Mesodermal cell (in vitro differentiated cells): ENCODE results near the gene DOCK2.

Experiments used
- H3K27ac ChIP-seq: 2 replicates; pipeline ENCODE4 v1.7.0; 2013; ENCODE audit warnings: mild to moderate bottlenecking, low read depth, low read length, moderate library complexity; ENCODE audit not compliant: severe bottlenecking
- H3K36me3 ChIP-seq: 2 replicates; pipeline ENCODE4 v1.7.1; 2013; ENCODE audit warnings: mild to moderate bottlenecking, low read length, moderate library complexity; ENCODE audit not compliant: control insufficient read depth, insufficient read depth
- H3K4me1 ChIP-seq: one replicate; pipeline ENCODE4 v1.7.1; 2013; ENCODE audit warnings: mild to moderate bottlenecking, low read length; ENCODE audit not compliant: insufficient read depth, control insufficient read depth, poor library complexity, severe bottlenecking
- H3K4me3 ChIP-seq: 2 replicates; pipeline ENCODE4 v1.7.0; 2013; ENCODE audit warnings: low read length, control low read depth, mild to moderate bottlenecking; ENCODE audit not compliant: insufficient read depth, poor library complexity, severe bottlenecking; ENCODE audit errors: extremely low read depth
- H3K9me3 ChIP-seq: 2 replicates; pipeline ENCODE4 v1.7.1; 2013; ENCODE audit warnings: mild to moderate bottlenecking, low read length, moderate library complexity; ENCODE audit not compliant: control insufficient read depth
- WGBS, 2 experiments: methylation state at CpG; one replicate each; pipeline ENCODE4 v1.1.5; 2013; ENCODE audit warnings: missing lambda C conversion rate in 2 of 2; ENCODE audit not compliant: insufficient coverage in 2 of 2; 5-methylcytosine and 5-hydroxymethylcytosine counted together

The DOCK2 gene

DNA sequence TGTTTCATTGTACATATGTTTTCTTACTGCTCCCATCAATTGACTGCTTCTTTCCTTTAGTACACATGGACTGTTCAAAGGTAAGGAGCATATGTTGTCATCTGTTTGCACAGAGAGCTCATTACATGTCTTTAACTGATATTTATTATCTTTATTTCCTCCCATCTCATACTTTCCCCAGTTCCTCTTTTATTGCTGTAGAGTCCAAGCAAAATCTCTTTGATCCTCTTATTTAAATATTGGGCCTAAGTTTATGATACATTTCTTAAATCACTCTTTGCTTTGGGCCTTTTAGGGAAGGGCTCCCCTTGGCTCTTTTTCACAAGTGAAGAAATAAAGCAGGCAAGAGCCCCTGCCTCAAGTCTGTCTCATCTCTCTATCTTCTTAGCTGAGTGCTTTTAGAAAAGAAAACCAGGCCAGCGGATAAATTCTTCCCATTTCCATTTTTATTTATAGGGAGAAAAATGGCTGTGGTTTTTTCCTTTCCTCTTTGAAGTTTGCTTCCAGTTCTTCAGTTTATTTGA is 152.4 kb downstream of the DOCK2 start:
- no CpG with 5 or more reads among the region's 1 CpG for WGBS, 2 experiments
- H3K4me3 ChIP-seq: no peak overlapping the region
- no peak overlapping the region for H3K27ac ChIP-seq
- no peaks in the 10 kb centered on the region for H3K9me3 ChIP-seq
- H3K4me1 ChIP-seq: peaks cover 13% of the 10 kb centered on the region
- H3K36me3 ChIP-seq: no peaks in the 10 kb centered on the region

DNA sequence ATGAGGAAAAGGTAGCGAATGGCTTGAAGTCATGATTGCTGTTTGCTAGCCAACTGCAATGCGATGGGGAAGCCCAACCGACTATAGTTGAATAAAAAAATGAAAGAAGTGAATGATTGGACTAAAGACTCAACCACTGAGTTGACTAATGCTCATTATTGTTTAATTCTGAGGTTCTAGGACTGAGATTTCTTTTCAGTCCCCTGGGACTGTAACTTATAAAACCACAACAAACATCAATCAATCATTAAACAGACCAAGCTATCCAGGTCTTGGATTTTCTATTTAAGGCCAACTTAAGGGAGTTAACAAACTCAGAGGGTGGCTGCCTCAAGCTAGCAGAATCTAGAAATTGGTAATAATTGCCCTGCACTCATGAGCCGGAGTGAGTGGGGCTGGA is 154.2 kb downstream of the DOCK2 start:
- no peaks in the 10 kb centered on the region for H3K36me3 ChIP-seq
- no peak overlapping the region for H3K4me3 ChIP-seq
- no peaks in the 10 kb centered on the region for H3K9me3 ChIP-seq
- peaks cover 11% of the 10 kb centered on the region for H3K4me1 ChIP-seq
- 83 to 92% methylated on average over 2 to 4 of the region's 4 CpGs for WGBS, 2 experiments
- H3K27ac ChIP-seq: no peak overlapping the region

GRCh38 chr5:169795338-169795737 is 158.3 kb downstream of the DOCK2 start:
- WGBS, 2 experiments: 94 to 99% methylated on average over 8 to 9 of the region's 9 CpGs
- Histone ChIP-seq H3K4me1 (no peaks in the 10 kb centered on the region), H3K4me3 (no peak overlapping the region), H3K27ac (no peak overlapping the region), H3K36me3 (no peaks in the 10 kb centered on the region), H3K9me3 (no peaks in the 10 kb centered on the region)

DNA sequence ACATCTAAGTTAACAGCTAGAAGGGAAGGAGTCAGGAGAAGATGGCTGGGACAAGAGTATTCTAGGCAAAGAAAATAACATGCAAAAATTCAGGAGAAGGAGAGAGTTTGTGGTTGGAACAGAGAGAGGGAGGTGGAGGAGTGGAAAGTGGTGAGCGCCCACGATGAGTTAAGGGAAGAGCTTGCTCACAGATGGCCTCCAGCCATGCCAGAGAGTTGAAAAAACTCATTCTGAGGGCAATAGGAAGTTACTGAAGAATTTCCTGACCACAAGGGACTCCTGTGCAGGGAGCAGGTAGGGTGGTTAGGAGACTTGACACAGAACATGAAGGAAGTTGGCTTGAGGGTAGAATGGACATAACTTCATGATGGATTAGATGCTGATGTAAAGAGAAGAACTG is 159.7 kb downstream of the DOCK2 start:
- H3K9me3 ChIP-seq: no peaks in the 10 kb centered on the region
- no peak overlapping the region for H3K27ac ChIP-seq
- no peaks in the 10 kb centered on the region for H3K4me1 ChIP-seq
- 94 to 95% methylated on average over 2 of the region's 2 CpGs for WGBS, 2 experiments
- no peaks in the 10 kb centered on the region for H3K36me3 ChIP-seq
- no peak overlapping the region for H3K4me3 ChIP-seq

- H3K4me1 ChIP-seq: no peaks in the 10 kb centered on the region
- H3K27ac ChIP-seq: no peak overlapping the region
- WGBS, 2 experiments: 93 to 100% methylated on average over 1 to 2 of the region's 2 CpGs
- no peak overlapping the region for H3K4me3 ChIP-seq
- no peaks in the 10 kb centered on the region for H3K36me3 ChIP-seq
- H3K9me3 ChIP-seq: no peaks in the 10 kb centered on the region
These were observed 160.5 kb downstream of the DOCK2 start for GRCh38 chr5:169797577-169797976.

DNA sequence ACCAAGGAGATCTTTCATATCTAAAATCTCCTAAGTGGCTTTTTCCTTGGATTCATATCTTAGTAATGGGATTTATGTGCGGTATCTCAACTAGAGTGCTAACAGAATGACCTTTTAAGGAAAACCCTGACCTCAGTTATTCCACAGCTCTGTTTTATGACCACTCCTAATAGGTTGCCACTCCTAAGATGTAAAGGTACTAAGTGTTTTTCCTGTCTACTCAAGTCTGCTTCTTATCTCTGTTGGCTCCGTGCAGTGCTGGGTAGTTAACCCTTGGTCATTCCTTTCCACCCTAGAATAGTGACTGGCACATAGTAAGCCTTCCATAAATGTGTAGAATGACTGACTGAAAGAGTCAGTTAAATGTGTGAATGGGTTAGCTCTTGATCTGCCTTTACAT is 161.4 kb downstream of the DOCK2 start:
- H3K36me3 ChIP-seq: no peaks in the 10 kb centered on the region
- H3K4me3 ChIP-seq: no peak overlapping the region

GRCh38 chr5:169798906-169799660 is 162.0 kb downstream of the DOCK2 start:
- no peak overlapping the region for H3K27ac ChIP-seq
- 80 to 84% methylated on average over 3 of the region's 4 CpGs for WGBS, 2 experiments
- no peaks in the 10 kb centered on the region for H3K9me3 ChIP-seq
- no peak overlapping the region for H3K4me3 ChIP-seq
- H3K4me1 ChIP-seq: peaks cover 10% of the 10 kb centered on the region
- H3K36me3 ChIP-seq: no peaks in the 10 kb centered on the region

More for the DNA sequence above, 161.4 kb downstream of the DOCK2 start:
- WGBS, 2 experiments: no CpG with 5 or more reads among the region's 2 CpGs
- Histone ChIP-seq H3K9me3 (no peaks in the 10 kb centered on the region), H3K27ac (no peak overlapping the region), H3K4me1 (peaks cover 5% of the 10 kb centered on the region)

DNA sequence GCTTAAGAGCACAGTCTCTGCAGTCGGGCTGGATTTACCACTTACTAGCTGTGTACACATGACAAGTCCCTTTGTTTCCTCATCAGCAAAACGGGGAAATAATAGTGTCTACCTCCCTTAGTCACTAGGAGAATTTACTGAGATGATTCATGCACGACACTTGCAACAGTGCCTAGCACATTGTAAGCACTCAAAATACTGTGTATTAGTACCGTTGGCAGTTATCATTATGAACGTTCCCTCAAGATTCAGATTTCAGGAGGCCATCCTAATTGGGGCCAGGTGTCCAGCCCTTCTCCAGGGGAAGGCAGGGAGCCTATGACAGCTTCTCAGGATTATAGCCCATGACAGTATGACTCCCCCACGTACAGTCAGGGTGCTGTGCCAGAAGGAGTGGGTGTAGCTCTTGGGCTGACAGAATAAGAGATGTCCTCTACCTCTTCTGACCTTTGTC is 164.3 kb downstream of the DOCK2 start:
- H3K9me3 ChIP-seq: no peaks in the 10 kb centered on the region
- H3K27ac ChIP-seq: no peak overlapping the region
- H3K36me3 ChIP-seq: no peaks in the 10 kb centered on the region
- 94 to 96% methylated on average over 5 of the region's 6 CpGs for WGBS, 2 experiments
- no peak overlapping the region for H3K4me3 ChIP-seq
- peaks cover 10% of the 10 kb centered on the region for H3K4me1 ChIP-seq

- Histone ChIP-seq H3K36me3 (no peaks in the 10 kb centered on the region), H3K9me3 (no peaks in the 10 kb centered on the region), H3K4me1 (peaks cover 10% of the 10 kb centered on the region), H3K4me3 (no peak overlapping the region), H3K27ac (no peak overlapping the region)
- WGBS, 2 experiments: 75 to 100% methylated on average over 1 of the region's 2 CpGs
These were observed 164.7 kb downstream of the DOCK2 start for GRCh38 chr5:169801781-169802180.

DNA sequence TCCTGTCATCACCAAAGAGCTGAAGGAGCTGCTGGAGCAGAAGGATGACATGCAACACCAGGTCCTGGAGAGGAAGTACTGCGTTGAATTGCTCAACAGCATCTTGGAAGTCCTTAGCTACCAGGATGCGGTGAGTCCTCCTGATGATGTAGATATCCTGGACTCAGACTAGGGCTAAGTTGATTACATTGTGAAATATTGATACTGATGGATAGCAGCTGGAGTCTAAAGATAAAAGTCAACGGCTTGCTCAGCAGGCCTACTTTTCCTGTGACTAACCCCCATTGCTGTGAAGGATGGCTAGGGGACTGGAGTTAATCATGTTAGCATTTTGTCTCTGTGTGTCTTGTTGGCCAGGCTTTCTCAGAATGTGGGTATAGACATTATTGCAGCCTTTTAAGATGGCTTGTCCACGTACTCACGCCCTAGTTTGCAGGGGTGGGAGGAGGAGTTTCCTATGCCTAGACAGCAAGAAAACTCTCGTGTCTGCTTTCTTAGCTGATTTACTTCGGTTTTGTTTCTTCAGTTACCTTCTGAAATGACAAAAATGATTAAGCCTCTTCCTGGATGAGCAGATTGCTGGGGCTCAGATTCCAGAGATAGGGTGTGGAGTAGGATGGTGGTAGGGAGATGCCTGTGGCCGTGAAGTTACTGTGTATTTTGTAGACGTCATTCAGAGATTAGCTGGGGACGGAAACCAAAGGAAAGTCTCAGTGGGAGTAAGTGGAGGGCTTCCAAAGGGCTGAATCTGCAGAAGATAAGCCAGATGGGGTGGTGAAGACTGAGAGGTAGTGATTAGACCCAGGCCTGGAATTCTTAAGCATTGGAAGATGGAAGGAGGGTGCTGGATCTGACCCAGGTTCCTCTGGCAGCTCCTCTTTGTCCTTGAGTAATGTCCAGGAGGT is 166.3 kb downstream of the DOCK2 start:
- H3K9me3 ChIP-seq: no peaks in the 10 kb centered on the region
- 74 to 81% methylated on average over 8 to 10 of the region's 10 CpGs for WGBS, 2 experiments
- H3K4me3 ChIP-seq: no peak overlapping the region
- H3K4me1 ChIP-seq: peaks cover 11% of the 10 kb centered on the region
- H3K27ac ChIP-seq: peak overlapping the region; percentile 72
- no peaks in the 10 kb centered on the region for H3K36me3 ChIP-seq
